ENCODE results near the gene EPB42.

EPB42 gene

GRCh38 chr15:43220991-43221403, at the start of gene EPB42:
EPB42 (minus strand) TSS chr15:43221018; CDS start chr15:43220825, 193 bp downstream.
- no peak within 1 kb of the TSS for H3K4me3 ChIP-seq (ENCODE audit: low read depth, low read length)
- no peak for DNase-seq (ENCODE audit: low read depth)
- TF ChIP-seq CTCF (IDR thresholded peaks at IDR 0.05; ENCODE audit: low read depth, low read length) (no peak), MYC (IDR thresholded peaks at IDR 0.05; ENCODE audit: low read depth, low read length) (no peak), POLR2A (IDR thresholded peaks at IDR 0.05; ENCODE audit: extremely low read depth, insufficient read length) (no peak), MAX (IDR thresholded peaks at IDR 0.05; ENCODE audit: low read depth, low read length) (no peak)

GRCh38 chr15:43270113-43270665, 49.4 kb upstream of the EPB42 start:
- no peak overlapping the region for H3K4me3 ChIP-seq (ENCODE audit: low read depth, low read length)
- no peak for DNase-seq (ENCODE audit: low read depth)
- TF ChIP-seq MAX (IDR thresholded peaks at IDR 0.05; ENCODE audit: low read depth, low read length), result no peak
- no peak for TF ChIP-seq POLR2A (IDR thresholded peaks at IDR 0.05; ENCODE audit: extremely low read depth, insufficient read length)
- TF ChIP-seq CTCF (IDR thresholded peaks at IDR 0.05; ENCODE audit: low read depth, low read length), result no peak
- TF ChIP-seq MYC (IDR thresholded peaks at IDR 0.05; ENCODE audit: low read depth, low read length), result no peak

GRCh38 chr15:43268111-43269105, 47.6 kb upstream of the EPB42 start:
- no peak overlapping the region for H3K4me3 ChIP-seq (ENCODE audit: low read depth, low read length)
- TF ChIP-seq MYC (IDR thresholded peaks at IDR 0.05; ENCODE audit: low read depth, low read length) (no peak), MAX (IDR thresholded peaks at IDR 0.05; ENCODE audit: low read depth, low read length) (0 out of 2 replicates have a peak, but pooled peaks have one; percentile 22), CTCF (IDR thresholded peaks at IDR 0.05; ENCODE audit: low read depth, low read length) (peak; percentile 70), POLR2A (IDR thresholded peaks at IDR 0.05; ENCODE audit: extremely low read depth, insufficient read length) (no peak)
- DNase-seq (ENCODE audit: low read depth), result peak; percentile 71

- no peak for DNase-seq (ENCODE audit: low read depth)
- no peak overlapping the region for H3K4me3 ChIP-seq (ENCODE audit: low read depth, low read length)
- no peak for TF ChIP-seq MAX (IDR thresholded peaks at IDR 0.05; ENCODE audit: low read depth, low read length)
- TF ChIP-seq CTCF (IDR thresholded peaks at IDR 0.05; ENCODE audit: low read depth, low read length), result no peak
- no peak for TF ChIP-seq MYC (IDR thresholded peaks at IDR 0.05; ENCODE audit: low read depth, low read length)
- no peak for TF ChIP-seq POLR2A (IDR thresholded peaks at IDR 0.05; ENCODE audit: extremely low read depth, insufficient read length)
Measured at GRCh38 chr15:43267439-43267838, 46.6 kb upstream of the EPB42 start.

GRCh38 chr15:43266834-43267233, 46.0 kb upstream of the EPB42 start, which contains the start of gene TGM5:
TGM5 (minus strand) TSS chr15:43266928; CDS start chr15:43266849, 79 bp downstream.
- DNase-seq (ENCODE audit: low read depth), result no peak
- H3K4me3 ChIP-seq (ENCODE audit: low read depth, low read length), result no peak within 1 kb of the TSS
- TF ChIP-seq MYC (IDR thresholded peaks at IDR 0.05; ENCODE audit: low read depth, low read length) (no peak), MAX (IDR thresholded peaks at IDR 0.05; ENCODE audit: low read depth, low read length) (no peak), CTCF (IDR thresholded peaks at IDR 0.05; ENCODE audit: low read depth, low read length) (no peak), POLR2A (IDR thresholded peaks at IDR 0.05; ENCODE audit: extremely low read depth, insufficient read length) (no peak)
